ENCODE results near the gene EXOC3L4.

The EXOC3L4 gene

GRCh38 chr14:103091041-103091882 is 3.3 kb upstream of the EXOC3L4 start:
- peak; percentile 67 for DNase-seq (ENCODE audit: low read depth)

DNA sequence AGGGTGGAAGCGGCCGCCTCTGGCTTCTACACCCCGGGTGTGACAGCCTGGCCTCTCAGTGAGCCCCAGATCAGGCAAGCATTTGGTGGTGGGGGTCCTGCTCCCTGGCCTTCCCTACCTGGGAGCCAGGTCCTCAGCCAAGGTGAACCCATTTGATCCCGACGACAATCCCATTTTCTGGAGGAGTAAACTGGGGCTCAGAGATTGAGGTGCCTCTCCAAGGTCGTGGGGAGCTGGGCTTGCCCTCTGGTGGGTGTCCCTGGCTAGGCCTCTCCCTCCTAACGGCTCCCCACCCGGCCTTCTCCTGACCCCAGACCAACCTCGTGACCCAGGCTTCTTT is 2.7 kb upstream of the EXOC3L4 start:
- DNase-seq (ENCODE audit: low read depth), result no peak

DNA sequence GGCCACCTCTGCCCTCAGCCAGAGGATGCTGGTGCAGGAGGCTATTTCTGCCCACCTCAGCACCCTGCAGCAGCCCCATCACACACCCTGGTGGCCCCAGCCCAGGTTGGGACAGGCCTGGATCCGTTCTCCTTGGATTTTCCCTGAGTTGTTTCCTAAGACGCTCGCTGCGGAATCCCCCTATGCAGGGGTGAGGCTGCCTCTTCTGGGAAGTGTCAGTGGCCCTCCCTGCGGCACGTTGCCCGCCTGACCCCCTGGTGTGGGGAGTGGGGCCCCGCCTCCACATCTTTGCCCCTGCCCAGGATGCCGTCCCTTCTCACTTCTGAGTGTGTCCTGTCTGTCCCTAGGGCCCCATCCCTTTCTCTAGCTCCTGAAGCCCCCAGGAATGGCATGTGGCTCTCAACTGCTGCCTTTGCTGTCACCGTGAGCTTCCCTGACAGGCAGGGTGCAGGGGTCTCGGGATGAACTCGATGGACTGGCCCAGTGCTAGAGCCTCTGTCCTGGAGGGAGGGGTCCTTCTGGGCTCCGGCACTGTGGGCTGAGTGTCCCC is 594 bp upstream of the EXOC3L4 start:
- DNase-seq (ENCODE audit: low read depth), result no peak

- DNase-seq (ENCODE audit: low read depth), result no peak
Observed at GRCh38 chr14:103095210-103095778, 769 bp downstream of the EXOC3L4 start.

- DNase-seq (ENCODE audit: low read depth), result no peak
Observed at GRCh38 chr14:103096387-103096786, 1.9 kb downstream of the EXOC3L4 start.

DNA sequence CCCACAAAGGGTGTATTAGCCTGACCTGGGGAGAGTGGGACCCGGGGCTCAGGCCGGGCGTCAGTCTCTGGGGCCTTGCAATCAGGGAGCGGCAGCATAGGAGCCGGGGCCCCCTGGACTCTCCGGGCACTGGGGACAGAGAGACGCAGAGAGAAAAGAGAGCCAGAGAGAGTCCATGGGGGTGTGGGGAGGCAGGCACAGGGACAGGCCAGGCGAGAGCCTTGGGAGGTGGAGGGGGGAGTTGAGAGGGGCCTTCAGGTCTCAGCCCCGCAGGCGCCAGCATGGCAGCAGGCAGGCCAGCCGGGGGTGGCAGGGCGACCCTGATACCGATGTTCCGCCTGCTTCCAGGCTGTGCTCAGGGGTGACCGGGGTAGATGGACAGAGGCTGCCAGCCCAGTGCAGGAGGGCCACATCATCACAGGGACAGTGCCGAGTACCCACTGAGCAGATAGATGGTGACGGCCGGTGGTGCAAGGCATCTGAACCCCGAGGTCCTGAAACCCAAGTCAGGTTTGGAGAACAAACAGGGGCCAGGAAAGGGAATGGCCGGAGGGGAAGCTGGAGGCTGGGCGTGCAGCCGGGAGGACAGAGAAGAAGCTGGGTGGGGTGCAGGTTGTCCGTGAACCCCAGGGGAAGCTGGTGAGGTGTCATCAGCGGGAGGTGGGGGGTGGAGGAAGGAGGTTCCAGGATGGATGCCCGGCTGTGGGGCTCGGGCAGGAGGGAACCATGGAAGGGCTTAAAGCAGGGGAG is 2.9 kb downstream of the EXOC3L4 start:
- no peak for DNase-seq (ENCODE audit: low read depth)

- no peak for DNase-seq (ENCODE audit: low read depth)
Observed at GRCh38 chr14:103097994-103098957, 3.8 kb downstream of the EXOC3L4 start.

DNA sequence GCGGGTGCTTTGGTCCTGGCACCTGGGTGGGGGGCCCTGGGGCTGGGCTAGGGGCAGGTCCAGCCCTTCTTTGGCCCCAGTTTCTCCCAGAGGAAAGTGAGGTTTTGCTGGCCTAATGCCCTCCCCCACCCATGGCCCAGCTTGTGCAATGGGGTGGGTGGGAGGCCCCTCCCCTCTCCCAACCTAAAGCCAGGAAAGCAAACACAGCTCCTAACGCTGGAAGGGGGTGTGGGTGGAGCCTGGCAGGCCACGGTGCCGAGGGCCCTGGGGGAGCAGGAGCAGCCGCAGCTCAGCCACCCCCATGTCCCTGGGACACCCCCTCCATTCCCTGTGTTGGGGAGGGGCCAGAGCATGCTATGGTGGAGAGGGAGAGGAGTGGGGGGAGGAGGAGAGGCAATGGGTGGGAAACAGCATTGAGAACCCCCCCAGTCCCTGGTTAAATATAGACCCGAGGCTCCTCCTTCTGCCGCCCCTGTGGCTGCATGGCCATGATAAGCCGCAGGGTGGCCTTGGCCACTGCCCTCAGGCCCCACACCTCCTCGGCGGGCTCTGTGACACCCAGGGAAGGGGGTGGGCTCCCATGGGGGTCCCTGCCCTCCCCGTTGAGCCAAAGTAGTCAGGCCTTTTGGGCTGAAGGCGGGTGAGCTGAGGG is 4.7 kb downstream of the EXOC3L4 start:
- DNase-seq (ENCODE audit: low read depth), result no peak

DNA sequence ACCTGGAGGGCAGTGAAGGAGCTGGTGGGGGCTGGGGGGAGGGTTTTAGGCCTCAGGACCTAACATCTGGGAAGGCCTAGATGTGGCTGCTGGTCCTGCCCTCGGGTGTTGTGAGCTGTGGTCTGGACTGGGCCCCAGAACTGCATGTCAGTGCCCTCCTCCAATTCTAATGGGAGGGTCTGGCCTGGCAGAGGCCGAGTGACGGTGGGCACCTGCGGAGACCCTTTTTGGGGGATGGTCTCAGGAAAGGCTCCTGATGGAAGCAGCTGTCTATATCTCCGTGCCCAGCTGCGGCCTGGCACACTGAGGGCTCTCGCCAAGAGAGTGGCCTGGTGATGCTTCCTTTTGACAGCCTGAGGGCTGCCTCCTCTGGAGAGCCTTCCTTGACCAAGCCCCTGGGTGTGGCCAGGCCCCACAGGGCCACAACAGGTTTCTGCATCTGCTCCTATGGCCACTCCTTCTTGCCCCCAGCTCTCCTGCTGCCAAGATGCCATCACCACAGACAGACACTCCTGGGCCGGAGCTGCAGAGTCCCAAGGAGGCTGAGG is 5.3 kb downstream of the EXOC3L4 start:
- DNase-seq (ENCODE audit: low read depth), result no peak

DNA sequence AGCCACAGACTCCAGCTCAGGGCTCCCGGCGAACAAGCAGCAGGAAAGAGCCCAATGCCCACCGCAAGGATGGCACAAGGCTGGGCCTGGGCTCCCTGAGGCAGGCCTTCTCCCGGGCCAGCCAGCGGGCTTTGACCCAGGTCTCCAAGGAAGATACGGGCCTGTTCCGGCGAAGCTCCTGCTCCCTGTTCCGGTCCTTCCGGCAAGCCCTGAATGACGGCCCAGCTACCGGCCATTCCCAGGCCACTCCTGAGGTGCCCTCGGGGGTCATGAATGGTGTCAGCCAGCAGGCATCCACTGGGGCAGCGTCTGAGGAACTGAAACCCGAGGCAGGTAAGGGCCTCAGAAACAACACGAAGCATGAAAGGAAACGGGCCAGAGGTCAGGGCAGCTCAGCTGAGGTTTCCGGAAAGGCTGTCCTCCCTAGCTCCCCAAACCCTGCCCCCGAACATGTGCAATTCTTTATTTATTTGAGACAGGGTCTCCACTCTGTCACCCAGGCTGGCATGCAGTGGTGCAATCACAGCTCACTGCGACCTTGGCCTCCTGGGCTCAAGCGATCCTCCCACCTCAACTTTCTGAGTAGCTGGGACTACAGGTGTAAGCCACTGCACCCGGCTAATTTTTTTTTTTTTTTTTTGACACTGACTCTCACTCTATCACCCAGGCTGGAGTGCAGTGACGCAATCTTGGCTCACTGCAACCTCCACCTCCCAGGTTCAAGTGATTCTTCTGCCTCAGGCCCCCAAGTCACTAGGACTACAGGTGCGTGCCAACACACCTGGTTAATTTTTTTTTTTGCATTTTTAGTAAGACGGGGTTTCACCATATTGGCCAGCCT is 6.0 kb downstream of the EXOC3L4 start:
- no peak for DNase-seq (ENCODE audit: low read depth)

DNA sequence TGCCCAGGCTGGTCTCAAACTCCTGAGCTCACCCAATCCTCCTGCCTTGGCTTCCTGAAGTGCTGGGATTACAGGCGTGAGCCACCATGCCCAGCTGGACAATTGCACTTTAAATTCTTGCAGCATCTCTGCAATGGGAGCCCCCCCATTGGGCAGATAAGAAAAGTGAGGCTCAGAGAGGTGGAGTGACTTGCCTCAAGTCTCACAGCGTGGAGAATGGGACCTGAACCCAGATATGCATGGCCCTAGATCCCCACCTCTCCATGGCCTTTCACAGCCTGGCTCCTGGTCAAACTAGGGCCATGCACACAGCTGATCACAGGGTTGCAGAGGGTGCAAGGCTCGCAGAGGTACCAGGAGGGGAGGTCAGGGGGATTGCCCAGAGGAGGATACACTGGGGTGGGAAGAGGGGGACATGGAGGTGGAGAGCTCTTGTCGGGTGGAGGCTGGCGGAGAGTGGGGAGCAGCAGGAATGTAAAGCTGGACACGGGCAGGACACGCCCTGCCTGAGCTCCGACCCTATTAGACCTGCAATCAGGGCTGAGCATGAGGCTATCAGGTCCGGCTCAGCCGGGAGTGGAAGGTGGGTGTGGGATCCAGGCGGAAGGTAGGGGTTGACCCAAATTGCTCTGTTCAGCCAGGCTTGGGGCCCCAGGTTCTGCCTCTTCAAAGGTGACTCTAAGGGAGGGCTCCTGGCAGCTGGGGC is 6.9 kb downstream of the EXOC3L4 start:
- DNase-seq (ENCODE audit: low read depth), result no peak

- no peak for DNase-seq (ENCODE audit: low read depth)
Observed at GRCh38 chr14:103101963-103102688, 7.6 kb downstream of the EXOC3L4 start.

GRCh38 chr14:103102689-103103260 is 8.2 kb downstream of the EXOC3L4 start:
- DNase-seq (ENCODE audit: low read depth), result no peak

- DNase-seq (ENCODE audit: low read depth), result no peak
Observed at GRCh38 chr14:103103461-103104388, 9.2 kb downstream of the EXOC3L4 start.

DNA sequence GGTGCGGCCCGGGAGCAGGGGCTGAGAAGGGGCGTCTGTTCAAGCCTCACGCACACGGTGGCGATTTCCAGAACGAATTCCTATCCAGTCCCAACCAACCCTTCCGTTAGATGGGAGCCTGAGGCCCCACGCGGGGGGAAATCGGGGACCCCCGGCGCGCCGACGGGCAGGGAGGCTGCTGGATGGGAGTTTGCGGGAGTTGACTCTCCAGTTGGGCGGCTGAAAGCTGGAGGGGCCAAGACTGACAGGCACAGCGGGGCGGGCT is 9.8 kb downstream of the EXOC3L4 start:
- no peak for DNase-seq (ENCODE audit: low read depth)

DNA sequence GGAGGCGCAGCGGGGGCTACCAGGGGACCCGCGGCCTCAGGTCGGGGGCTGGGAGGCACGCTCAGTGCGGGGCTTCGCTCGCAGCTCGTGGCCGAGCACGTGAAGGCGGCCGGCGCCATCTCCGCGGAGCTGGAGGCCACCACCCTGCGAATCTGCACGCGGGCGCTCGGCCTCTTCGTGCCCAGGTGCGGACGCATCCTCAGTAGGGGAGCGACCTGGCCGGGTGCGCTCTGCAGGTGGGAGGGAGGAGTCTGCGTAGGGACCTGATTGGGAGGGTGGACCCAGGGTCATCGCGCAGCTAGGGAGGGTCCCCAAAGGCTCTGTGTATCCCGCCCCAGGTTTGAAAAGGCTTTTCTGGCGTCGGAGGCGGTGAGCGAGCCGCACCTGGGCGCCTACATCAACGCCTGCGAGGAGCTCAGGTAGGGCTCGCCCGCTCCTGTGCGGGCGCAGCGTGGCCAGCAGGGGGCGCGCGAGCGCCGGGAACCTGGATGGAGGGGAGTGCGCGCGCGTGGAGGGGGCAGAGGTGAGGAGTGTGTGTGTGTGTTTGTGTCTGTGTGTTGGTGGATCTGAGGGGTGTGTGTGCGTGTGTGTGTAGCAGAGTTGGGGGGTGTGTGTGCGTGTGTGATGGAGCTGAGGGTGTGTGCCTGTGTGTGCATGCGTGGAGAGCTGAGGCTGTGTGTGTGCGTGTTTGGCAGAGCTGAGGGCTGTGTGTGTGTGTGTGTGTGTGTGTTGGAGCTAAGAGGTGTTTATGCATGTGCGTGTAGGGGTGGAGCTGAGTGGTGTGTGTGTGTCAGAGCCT is 10.3 kb downstream of the EXOC3L4 start:
- peak; percentile 43 for DNase-seq (ENCODE audit: low read depth)
